AG04449 (cell line): ENCODE results near the gene UROS.

Experiments used
- CTCF ChIA-PET: fragments of 350-600 bp; formaldehyde crosslinking; extraction: SDS; loops from one replicate; lab custom pipeline; 2021; ENCODE audit warnings: antibody characterized with exemption; lab: Yijun Ruan, JAX
- POLR2A ChIA-PET: fragments of 400-600, 350-600 bp; formaldehyde crosslinking; extraction: SDS; loops from one replicate; lab custom pipeline; 2020; ENCODE audit warnings: antibody characterized with exemption, inconsistent platforms; lab: Yijun Ruan, JAX
- DNase-seq: peaks from one replicate; pipeline ENCODE4 v3.0.0-alpha.2; 2010; ENCODE audit warnings: low read depth, low spot score
- H3K4me3 ChIP-seq: 2 replicates; pipeline ENCODE4 v1.5.1; 2011; ENCODE audit warnings: low read depth, mild to moderate bottlenecking, control low read depth, low read length
- CTCF ChIP-seq: IDR thresholded peaks from one replicate; pipeline ENCODE4 v1.5.1; 2011; ENCODE audit warnings: mild to moderate bottlenecking, moderate library complexity, low read length, control low read depth, inconsistent platforms; ENCODE audit not compliant: insufficient read depth; ENCODE audit errors: missing control alignments

Gene UROS

GRCh38 chr10:125812128-125812750 lies 10.8 kb downstream of the UROS start:
- no peak overlapping the region for H3K4me3 ChIP-seq
- peak; percentile 72 for DNase-seq
- ChIA-PET POLR2A (no interaction called here), CTCF (no interaction called here)
- no peak for TF ChIP-seq CTCF

GRCh38 chr10:125811251-125811650 lies 11.8 kb downstream of the UROS start:
- ChIA-PET CTCF (no interaction called here), POLR2A (no interaction called here)
- peak; percentile 31 for DNase-seq
- no peak for TF ChIP-seq CTCF
- H3K4me3 ChIP-seq: no peak overlapping the region

GRCh38 chr10:125808047-125808446 lies 15.0 kb downstream of the UROS start:
- POLR2A ChIA-PET: no interaction called here

GRCh38 chr10:125802739-125803138 lies 20.3 kb downstream of the UROS start:
- no peak overlapping the region for H3K4me3 ChIP-seq
- CTCF ChIA-PET: no interaction called here
- DNase-seq: no peak
- POLR2A ChIA-PET: no interaction called here
- no peak for TF ChIP-seq CTCF

More at GRCh38 chr10:125808047-125808446, 15.0 kb downstream of the UROS start:
- no peak overlapping the region for H3K4me3 ChIP-seq
- TF ChIP-seq CTCF: no peak
- CTCF ChIA-PET: no interaction called here
- DNase-seq: no peak

- no peak for TF ChIP-seq CTCF
- ChIA-PET POLR2A (no interaction called here), CTCF (no interaction called here)
- no peak overlapping the region for H3K4me3 ChIP-seq
- no peak for DNase-seq
Observed at GRCh38 chr10:125802131-125802530, 20.9 kb downstream of the UROS start.

- no peak for TF ChIP-seq CTCF
- CTCF ChIA-PET: no interaction called here
- POLR2A ChIA-PET: no interaction called here
- no peak for DNase-seq
- H3K4me3 ChIP-seq: no peak overlapping the region
Observed at GRCh38 chr10:125801574-125801973, 21.5 kb downstream of the UROS start.
